Right lobe of liver (tissue), 6 donors: Measurements from ENCODE around the gene UNC79. TPM values are rescaled to one million over a fixed set of nuclear protein-coding genes. Genes with fewer than 3 reads are reported as not detected.
"Not testable (repeated sequence)": the region's sequence is repeated elsewhere in the genome, so short reads cannot be mapped to it uniquely, and the experiment has no call there.

Experiments used
- ATAC-seq, 4 donors: fragments of 200-7000 bp; cut with Tn5 transposase; one replicate each; pipeline ENCODE4 v1.9.1; 2020; ENCODE audit warnings: mild to moderate bottlenecking in 4 of 4, moderate library complexity in 4 of 4
- DNase-seq, 3 donors: peaks; one replicate each; pipeline ENCODE4 v3.0.0-alpha.2; 2020
- H3K27ac ChIP-seq, 3 donors: fragments of 200-600 bp; one replicate each; pipeline ENCODE4 v1.8.0; 2022
- H3K27me3 ChIP-seq, 2 donors: fragments of 200-600 bp; one replicate each; pipeline ENCODE4 v1.8.0; 2022
- H3K36me3 ChIP-seq, 4 donors: fragments of 200-600 bp; sonication (generic) in 1 of 4; one replicate each; pipeline versions ENCODE4 v1.5.1 to v1.8.0; 2017 to 2022; ENCODE audit warnings: control low read depth in 1 of 4
- H3K4me1 ChIP-seq, 4 donors: fragments of 200-600 bp; sonication (generic) in 1 of 4; one replicate each; pipeline versions ENCODE4 v1.5.1 to v1.8.0; 2017 to 2022; ENCODE audit warnings: control low read depth in 1 of 4
- H3K4me3 ChIP-seq, 3 donors: fragments of 200-600 bp; one replicate each; pipeline ENCODE4 v1.8.0; 2022
- H3K9me3 ChIP-seq, 4 donors: fragments of 200-600 bp; sonication (generic) in 1 of 4; one replicate each; pipeline versions ENCODE4 v1.5.1 to v1.8.0; 2017 to 2022; ENCODE audit warnings: control low read depth in 1 of 4
- POLR2A ChIP-seq: fragments of 450-650 bp; IDR thresholded peaks from one replicate; pipeline ENCODE4 v1.6.1; 2017; ENCODE audit warnings: antibody characterized with exemption, mild to moderate bottlenecking
- WGBS: methylation state at CpG from one replicate; pipeline ENCODE4 v1.1.6; 2018; ENCODE audit warnings: low coverage, low lambda C conversion rate; ENCODE audit not compliant: insufficient coverage; ENCODE audit errors: missing lambda C conversion rate; 5-methylcytosine and 5-hydroxymethylcytosine counted together
- intact Hi-C, 2 donors: fragments of 100-400 bp; cut with DNase I; formaldehyde crosslinking; loops; one replicate each; pipeline versions ENCODE4 v1.11.2 to v1.14.1; 2022
- total RNA-seq, 6 experiments: library from RNA; depleted of rRNA in 2 of 6; stranded (reverse); fragments of >200 nt in 2 of 6; fragmentation: NEBNext Ultra II Directional in 3 of 6; extraction: Animal tissue kit (Norgen Biotek cat#: 25700) in 3 of 6; gene quantifications; one replicate each; pipeline versions ENCODE4 v1.1.0 to v1.2.4, GENCODE V29; 2016 to 2023
- TF ChIP-seq, protein P1 (sequence below), 4 donors: fragments of 200-600 bp in 3 of 4; fragments of 450-650 bp in 1 of 4; IDR thresholded peaks; one replicate each; pipeline versions ENCODE4 v1.5.1 to v1.8.0; 2016 to 2022; ENCODE audit warnings: antibody characterized with exemption in 4 of 4, mild to moderate bottlenecking in 2 of 4
- donor health status: DM: no; HTN: yes; CAD: no.
- donor health status: DM: no; HTN: no; CAD: no.
- donor health status: DM: no; HTN: no; CAD: no.
- donor health status: DM: no; HTN: yes; CAD: no.
- donor health status: DM: no; HTN: yes; CAD: no.

The UNC79 gene
- total RNA-seq, 6 experiments from 2014 or later: 0.04 to 0.10 (median 0.07) TPM; not detected in 2

DNA sequence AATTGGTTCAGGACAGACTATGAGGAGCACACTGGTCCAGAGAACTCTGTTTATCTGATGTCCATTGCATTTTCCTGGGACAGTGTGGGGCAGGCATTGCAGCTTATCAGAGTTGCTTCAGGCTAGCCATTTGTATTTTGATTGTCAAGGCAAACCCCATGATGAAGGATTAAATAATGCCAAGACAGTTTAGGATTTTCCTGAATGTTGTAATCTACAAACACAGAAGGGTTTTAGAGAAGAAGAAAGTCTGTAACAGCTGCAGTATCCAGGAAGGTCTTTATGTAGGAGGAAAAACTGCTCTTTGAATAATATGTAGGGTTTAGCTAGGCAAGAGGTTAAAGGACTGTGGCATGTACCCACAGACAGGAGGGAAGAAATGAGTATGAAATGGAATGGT, 32.2 kb upstream of the UNC79 start:
- no peaks in the 10 kb centered on the region for H3K27me3 ChIP-seq
- ATAC-seq: no peak

DNA sequence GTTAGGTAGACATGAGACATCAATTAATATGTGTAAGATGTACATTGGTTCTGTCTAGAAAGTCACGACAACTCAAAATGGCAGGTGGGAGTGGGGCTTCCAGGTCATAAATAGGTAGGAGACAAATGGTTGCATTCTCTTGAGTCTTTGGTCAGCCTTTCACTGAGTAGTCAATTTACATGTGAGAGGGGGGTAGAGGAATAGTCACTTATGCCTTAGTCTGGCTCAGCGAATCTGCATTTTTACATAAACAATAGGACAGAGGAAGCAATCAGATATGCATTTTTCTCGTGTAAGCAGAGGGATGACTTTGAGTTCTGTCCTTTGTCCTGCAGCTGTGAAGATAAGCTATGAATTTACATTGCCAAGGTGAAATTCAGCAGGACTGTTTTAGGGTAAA, 27.8 kb upstream of the UNC79 start:
- H3K36me3 ChIP-seq: no peaks in the 10 kb centered on the region
- no peaks in the 10 kb centered on the region for H3K4me1 ChIP-seq
- DNase-seq: no peak
- H3K9me3 ChIP-seq: no peaks in the 10 kb centered on the region
- intact Hi-C loops: no loop called here
- TF ChIP-seq, protein P1, sequence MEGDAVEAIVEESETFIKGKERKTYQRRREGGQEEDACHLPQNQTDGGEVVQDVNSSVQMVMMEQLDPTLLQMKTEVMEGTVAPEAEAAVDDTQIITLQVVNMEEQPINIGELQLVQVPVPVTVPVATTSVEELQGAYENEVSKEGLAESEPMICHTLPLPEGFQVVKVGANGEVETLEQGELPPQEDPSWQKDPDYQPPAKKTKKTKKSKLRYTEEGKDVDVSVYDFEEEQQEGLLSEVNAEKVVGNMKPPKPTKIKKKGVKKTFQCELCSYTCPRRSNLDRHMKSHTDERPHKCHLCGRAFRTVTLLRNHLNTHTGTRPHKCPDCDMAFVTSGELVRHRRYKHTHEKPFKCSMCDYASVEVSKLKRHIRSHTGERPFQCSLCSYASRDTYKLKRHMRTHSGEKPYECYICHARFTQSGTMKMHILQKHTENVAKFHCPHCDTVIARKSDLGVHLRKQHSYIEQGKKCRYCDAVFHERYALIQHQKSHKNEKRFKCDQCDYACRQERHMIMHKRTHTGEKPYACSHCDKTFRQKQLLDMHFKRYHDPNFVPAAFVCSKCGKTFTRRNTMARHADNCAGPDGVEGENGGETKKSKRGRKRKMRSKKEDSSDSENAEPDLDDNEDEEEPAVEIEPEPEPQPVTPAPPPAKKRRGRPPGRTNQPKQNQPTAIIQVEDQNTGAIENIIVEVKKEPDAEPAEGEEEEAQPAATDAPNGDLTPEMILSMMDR (IDR thresholded peaks at IDR 0.05): no peak
- TF ChIP-seq POLR2A: no peak
- no peak overlapping the region for H3K4me3 ChIP-seq
- WGBS: 39% methylated on average over 3 of the region's 3 CpGs
- no peak for ATAC-seq
- H3K27me3 ChIP-seq: no peaks in the 10 kb centered on the region
- no peak overlapping the region for H3K27ac ChIP-seq

More for the DNA sequence above, 32.2 kb upstream of the UNC79 start:
- DNase-seq: no peak
- TF ChIP-seq, protein P1 (IDR thresholded peaks at IDR 0.05): no peak
- TF ChIP-seq POLR2A: no peak
- intact Hi-C loops: no loop called here
- Histone ChIP-seq H3K9me3 (no peaks in the 10 kb centered on the region), H3K27ac (no peak overlapping the region), H3K36me3 (no peaks in the 10 kb centered on the region), H3K4me1 (no peaks in the 10 kb centered on the region), H3K4me3 (no peak overlapping the region)

DNA sequence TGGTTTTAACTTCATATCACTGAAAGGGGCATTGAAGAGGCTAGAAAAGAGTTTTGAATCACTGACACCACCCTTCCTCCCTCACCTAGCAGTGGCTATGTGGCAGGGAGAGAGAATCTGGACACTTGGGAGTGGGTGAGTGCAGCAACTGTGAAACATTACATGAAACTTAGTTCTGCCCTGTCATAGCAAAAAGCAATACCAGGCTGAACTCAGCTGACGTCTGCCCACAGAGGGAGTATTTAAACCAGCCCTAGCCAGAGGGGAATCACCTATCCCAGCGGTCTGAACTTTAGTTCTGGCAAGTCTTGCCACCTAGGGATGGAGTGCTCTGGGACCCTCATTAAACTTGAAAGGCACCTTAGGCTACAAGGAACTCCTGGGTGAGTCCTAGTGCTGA, 20.7 kb upstream of the UNC79 start:
- no peak for DNase-seq
- intact Hi-C loops: no loop called here
- Histone ChIP-seq H3K9me3 (no peaks in the 10 kb centered on the region), H3K36me3 (no peaks in the 10 kb centered on the region), H3K4me1 (no peaks in the 10 kb centered on the region), H3K4me3 (no peak overlapping the region), H3K27me3 (no peaks in the 10 kb centered on the region), H3K27ac (no peak overlapping the region)
- 41% methylated on average over 2 of the region's 2 CpGs for WGBS
- TF ChIP-seq, protein P1 (IDR thresholded peaks at IDR 0.05): no peak
- no peak for TF ChIP-seq POLR2A
- no peak for ATAC-seq

DNA sequence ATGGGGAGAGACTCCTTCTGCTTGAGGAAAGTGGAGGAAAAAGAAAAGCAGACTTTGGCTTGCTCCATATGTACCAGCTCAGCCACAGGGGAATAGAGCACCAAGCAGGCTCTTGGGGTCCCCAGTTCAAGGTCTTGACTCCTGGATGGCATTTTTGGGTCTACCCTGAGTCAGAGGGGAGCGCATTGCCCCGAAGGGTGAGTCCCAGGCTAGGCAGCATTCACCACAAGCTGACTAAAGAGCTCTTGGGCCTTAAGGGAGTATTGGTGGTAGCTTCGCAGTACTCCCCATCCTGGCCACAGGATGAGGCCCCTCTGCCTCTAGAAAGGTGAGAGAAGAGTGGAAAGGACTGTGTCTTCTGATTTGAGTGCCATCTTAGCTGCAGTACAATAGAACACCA, 19.8 kb upstream of the UNC79 start:
- Histone ChIP-seq H3K9me3 (no peaks in the 10 kb centered on the region), H3K27ac (no peak overlapping the region), H3K4me3 (no peak overlapping the region), H3K4me1 (no peaks in the 10 kb centered on the region), H3K27me3 (no peaks in the 10 kb centered on the region), H3K36me3 (no peaks in the 10 kb centered on the region)
- intact Hi-C loops: no loop called here
- no CpG with 5 or more reads among the region's 3 CpGs for WGBS
- no peak for TF ChIP-seq POLR2A
- TF ChIP-seq, protein P1 (IDR thresholded peaks at IDR 0.05): no peak
- no peak for ATAC-seq
- DNase-seq: no peak

DNA sequence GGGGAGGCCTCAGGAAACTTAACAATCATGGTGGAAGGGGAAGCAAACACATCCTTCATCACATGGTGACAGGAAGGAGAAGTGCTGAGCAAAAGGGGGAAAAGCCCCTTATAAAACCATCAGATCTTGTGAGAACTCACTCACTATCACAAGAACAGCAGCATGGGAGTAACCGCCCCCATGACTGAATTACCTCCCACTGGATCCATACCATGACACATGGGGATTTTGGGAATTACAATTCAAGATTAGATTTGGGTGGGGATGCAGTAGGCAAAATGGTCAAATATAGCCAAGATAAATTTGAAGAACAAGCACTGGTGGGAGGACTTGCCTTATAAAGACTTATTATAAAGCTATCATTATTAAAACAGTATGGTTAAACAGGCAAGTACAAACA, 5.6 kb upstream of the UNC79 start:
- H3K9me3 ChIP-seq, DNase-seq, H3K4me3 ChIP-seq, H3K27me3 ChIP-seq, intact Hi-C loops, ATAC-seq, H3K4me1 ChIP-seq, H3K27ac ChIP-seq, H3K36me3 ChIP-seq: not testable (repeated sequence)
- WGBS: 71% methylated on average over 1 of the region's 1 CpG
